GM23338 (cell line): ENCODE measurements around the gene RNF121. TPM values are rescaled to one million over a fixed set of nuclear protein-coding genes. Genes with fewer than 3 reads are reported as not detected.

ENCODE experiments used
- ATAC-seq: fragments of 200-7000 bp; cut with Tn5 transposase; 3 replicates; pipeline ENCODE4 v1.9.1; 2020
- DNase-seq: peaks from one replicate; pipeline ENCODE4 v3.0.0-alpha.2; 2015; ENCODE audit warnings: low spot score
- H2AFZ ChIP-seq: fragments of 200-600 bp; sonication (generic); 2 replicates; pipeline ENCODE4 v1.8.0; 2016; ENCODE audit warnings: antibody characterized with exemption, mild to moderate bottlenecking, moderate library complexity
- H3F3A ChIP-seq: fragments of 200-600 bp; sonication (generic); replicated peaks from 2 replicates; pipeline ENCODE4 v1.8.0; 2017; ENCODE audit warnings: antibody characterized with exemption, mixed run types, low read depth
- H3K27ac ChIP-seq: fragments of 200-600 bp; sonication (generic); 2 replicates; pipeline ENCODE4 v1.6.1; 2016; ENCODE audit warnings: low read depth
- H3K27me3 ChIP-seq: fragments of 200-600 bp; sonication (generic); 2 replicates; pipeline ENCODE4 v1.8.0; 2016; ENCODE audit warnings: mild to moderate bottlenecking, mixed run types, moderate library complexity; ENCODE audit not compliant: insufficient read depth
- H3K36me3 ChIP-seq: fragments of 200-600 bp; sonication (generic); 2 replicates; pipeline ENCODE4 v1.8.0; 2016; ENCODE audit warnings: mild to moderate bottlenecking; ENCODE audit not compliant: insufficient read depth
- H3K4me1 ChIP-seq: fragments of 200-600 bp; sonication (generic); 2 replicates; pipeline ENCODE4 v1.8.0; 2016; ENCODE audit warnings: mild to moderate bottlenecking, moderate library complexity; ENCODE audit not compliant: insufficient read depth
- H3K4me2 ChIP-seq: fragments of 200-600 bp; sonication (generic); 2 replicates; pipeline ENCODE4 v1.7.1; 2017; ENCODE audit warnings: mixed run types
- H3K4me3 ChIP-seq: fragments of 200-600 bp; sonication (generic); 2 replicates; pipeline ENCODE4 v1.6.1; 2016; ENCODE audit warnings: mixed run types
- H3K79me2 ChIP-seq: fragments of 200-600 bp; sonication (generic); replicated peaks from 2 replicates; pipeline ENCODE4 v1.8.0; 2017; ENCODE audit warnings: mild to moderate bottlenecking; ENCODE audit not compliant: insufficient read depth
- H3K9me2 ChIP-seq: fragments of 200-600 bp; sonication (generic); 2 replicates; pipeline ENCODE4 v1.8.0; 2017; ENCODE audit not compliant: insufficient read depth
- H4K20me1 ChIP-seq: fragments of 200-600 bp; sonication (generic); replicated peaks from 2 replicates; pipeline ENCODE4 v1.8.0; 2017; ENCODE audit warnings: mild to moderate bottlenecking; ENCODE audit not compliant: insufficient read depth
- H3K27ac Mint-ChIP-seq: 2 replicates; pipeline ENCODE4 v1.8.0; 2020; ENCODE audit warnings: inconsistent platforms, mild to moderate bottlenecking, moderate library complexity, mixed read lengths
- H3K27me3 Mint-ChIP-seq: 3 replicates; pipeline ENCODE4 v1.8.0; 2022; ENCODE audit warnings: low read depth, mild to moderate bottlenecking, moderate library complexity, mixed read lengths, inconsistent platforms; ENCODE audit not compliant: insufficient read depth, poor library complexity
- H3K36me3 Mint-ChIP-seq: 3 replicates; pipeline ENCODE4 v1.8.0; 2021; ENCODE audit warnings: low read depth, mild to moderate bottlenecking, inconsistent platforms, moderate library complexity, mixed read lengths
- H3K4me1 Mint-ChIP-seq: 3 replicates; pipeline ENCODE4 v1.8.0; 2020; ENCODE audit warnings: mild to moderate bottlenecking, inconsistent platforms, mixed read lengths
- H3K4me3 Mint-ChIP-seq: 3 replicates; pipeline ENCODE4 v1.8.0; 2021; ENCODE audit warnings: moderate library complexity, mild to moderate bottlenecking, inconsistent platforms, mixed read lengths
- H3K9me3 Mint-ChIP-seq: 3 replicates; pipeline ENCODE4 v1.8.0; 2020; ENCODE audit warnings: moderate library complexity, mild to moderate bottlenecking, inconsistent platforms, mixed read lengths
- JUNB ChIP-seq: IDR thresholded peaks from one replicate; pipeline ENCODE4 v1.6.1; 2016; ENCODE audit warnings: antibody characterized with exemption; ENCODE audit not compliant: unreplicated experiment
- NANOG ChIP-seq: IDR thresholded peaks from 2 replicates; pipeline ENCODE4 v1.6.1; 2016; ENCODE audit warnings: antibody characterized with exemption, borderline replicate concordance
- POLR2AphosphoS5 ChIP-seq: IDR thresholded peaks from 2 replicates; pipeline ENCODE4 v1.6.1; 2016; ENCODE audit warnings: antibody characterized with exemption, low read depth
- STAT1 ChIP-seq: IDR thresholded peaks from one replicate; pipeline ENCODE4 v1.6.1; 2016; ENCODE audit warnings: antibody characterized with exemption; ENCODE audit not compliant: unreplicated experiment
- ZNF331 ChIP-seq: fragments of 250-450 bp; sonication (Bioruptor Pico); IDR thresholded peaks from 2 replicates; pipeline ENCODE4 v1.5.0; 2020; ENCODE audit warnings: low read depth, mild to moderate bottlenecking, moderate library complexity
- polyA plus RNA-seq: library from polyadenylated mRNA; unstranded; fragments of >200 nt; fragmentation: Nextera tagmentation; extraction: Ambion mirVana; gene quantifications from 2 replicates; pipeline ENCODE4 v1.2.1, GENCODE V29; 2016
- total RNA-seq: library from RNA; depleted of rRNA; stranded (reverse); fragments of >200 nt; shearing (Covaris generic); gene quantifications from 2 replicates; pipeline ENCODE4 v1.2.3, GENCODE V29; 2014
- TF ChIP-seq, protein P1 (sequence below): IDR thresholded peaks from one replicate; pipeline ENCODE4 v1.6.1; 2018; ENCODE audit warnings: antibody characterized with exemption; ENCODE audit not compliant: unreplicated experiment
- TF ChIP-seq, protein P2 (sequence below): IDR thresholded peaks from 2 replicates; pipeline ENCODE4 v1.6.1; 2016; ENCODE audit warnings: antibody characterized with exemption

The RNF121 gene
- total and polyA plus RNA-seq, 2 experiments from 2014 or later = 7.8 to 37.7 TPM

DNA sequence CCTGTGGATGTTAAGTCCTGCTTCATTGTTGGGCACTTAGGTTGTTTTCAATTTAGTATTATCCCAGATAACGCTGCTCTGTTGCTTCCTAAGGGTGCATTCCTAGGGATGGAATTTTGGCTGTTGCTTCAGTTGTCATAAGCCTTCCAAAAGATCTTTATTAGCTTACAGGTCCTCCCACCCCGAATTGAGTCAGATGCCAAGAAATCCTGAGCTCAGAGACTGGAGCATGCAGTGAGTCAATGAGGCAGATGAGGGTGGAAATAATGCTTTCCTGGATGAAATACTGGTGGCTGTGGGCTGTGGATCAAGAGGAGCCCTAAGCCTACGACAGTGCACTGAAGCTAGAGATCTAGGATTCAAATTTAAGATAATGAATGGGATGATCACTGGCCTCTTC, 59.2 kb downstream of the RNF121 start:
- Histone ChIP-seq H3K4me3 (no peak overlapping the region), H3K9me2 (no peaks in the 10 kb centered on the region), H3K4me1 (no peaks in the 10 kb centered on the region), H3K4me2 (no peak overlapping the region), H4K20me1 (peaks cover 7% of the 10 kb centered on the region), H3F3A (no peaks in the 10 kb centered on the region), H3K27me3 (no peaks in the 10 kb centered on the region), H3K36me3 (peaks cover 9% of the 10 kb centered on the region), H3K79me2 (no peaks in the 10 kb centered on the region), H3K27ac (no peak overlapping the region), H2AFZ (no peak overlapping the region)
- H3K9me3 Mint-ChIP-seq = no peaks in the 10 kb centered on the region
- no peak for ATAC-seq
- no peak for DNase-seq
- H3K4me3 Mint-ChIP-seq = no peak overlapping the region
- no peaks in the 10 kb centered on the region for H3K27me3 Mint-ChIP-seq
- H3K4me1 Mint-ChIP-seq = no peaks in the 10 kb centered on the region
- no peak overlapping the region for H3K27ac Mint-ChIP-seq
- TF ChIP-seq NANOG (no peak), JUNB (no peak), POLR2AphosphoS5 (no peak), STAT1 (no peak)
- TF ChIP-seq, protein P1, sequence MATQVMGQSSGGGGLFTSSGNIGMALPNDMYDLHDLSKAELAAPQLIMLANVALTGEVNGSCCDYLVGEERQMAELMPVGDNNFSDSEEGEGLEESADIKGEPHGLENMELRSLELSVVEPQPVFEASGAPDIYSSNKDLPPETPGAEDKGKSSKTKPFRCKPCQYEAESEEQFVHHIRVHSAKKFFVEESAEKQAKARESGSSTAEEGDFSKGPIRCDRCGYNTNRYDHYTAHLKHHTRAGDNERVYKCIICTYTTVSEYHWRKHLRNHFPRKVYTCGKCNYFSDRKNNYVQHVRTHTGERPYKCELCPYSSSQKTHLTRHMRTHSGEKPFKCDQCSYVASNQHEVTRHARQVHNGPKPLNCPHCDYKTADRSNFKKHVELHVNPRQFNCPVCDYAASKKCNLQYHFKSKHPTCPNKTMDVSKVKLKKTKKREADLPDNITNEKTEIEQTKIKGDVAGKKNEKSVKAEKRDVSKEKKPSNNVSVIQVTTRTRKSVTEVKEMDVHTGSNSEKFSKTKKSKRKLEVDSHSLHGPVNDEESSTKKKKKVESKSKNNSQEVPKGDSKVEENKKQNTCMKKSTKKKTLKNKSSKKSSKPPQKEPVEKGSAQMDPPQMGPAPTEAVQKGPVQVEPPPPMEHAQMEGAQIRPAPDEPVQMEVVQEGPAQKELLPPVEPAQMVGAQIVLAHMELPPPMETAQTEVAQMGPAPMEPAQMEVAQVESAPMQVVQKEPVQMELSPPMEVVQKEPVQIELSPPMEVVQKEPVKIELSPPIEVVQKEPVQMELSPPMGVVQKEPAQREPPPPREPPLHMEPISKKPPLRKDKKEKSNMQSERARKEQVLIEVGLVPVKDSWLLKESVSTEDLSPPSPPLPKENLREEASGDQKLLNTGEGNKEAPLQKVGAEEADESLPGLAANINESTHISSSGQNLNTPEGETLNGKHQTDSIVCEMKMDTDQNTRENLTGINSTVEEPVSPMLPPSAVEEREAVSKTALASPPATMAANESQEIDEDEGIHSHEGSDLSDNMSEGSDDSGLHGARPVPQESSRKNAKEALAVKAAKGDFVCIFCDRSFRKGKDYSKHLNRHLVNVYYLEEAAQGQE = no peak
- H3K36me3 Mint-ChIP-seq = peaks cover 9% of the 10 kb centered on the region; the same call in 2 of the 3 replicates

DNA sequence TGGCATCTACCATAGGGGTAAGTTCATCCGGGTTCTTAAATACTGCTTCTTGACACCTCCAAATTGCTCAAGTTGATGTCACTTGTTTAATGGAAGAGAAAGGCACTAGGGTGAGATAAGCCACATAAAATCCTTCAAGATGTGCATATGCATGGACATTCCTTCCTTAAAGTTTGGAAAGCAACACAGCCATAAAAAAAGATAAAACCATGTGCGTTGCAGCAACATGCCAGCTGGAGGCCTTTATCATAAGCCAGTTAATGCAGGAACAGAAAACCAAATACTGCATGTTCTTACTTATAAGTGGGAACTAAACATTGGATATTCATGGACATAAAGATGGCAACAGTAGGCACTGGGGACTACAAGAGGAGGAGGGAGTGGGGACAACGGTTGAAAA, 61.9 kb downstream of the RNF121 start:
- H3K27ac ChIP-seq = no peak overlapping the region
- no peak overlapping the region for H3K4me3 ChIP-seq
- no peaks in the 10 kb centered on the region for H3K9me3 Mint-ChIP-seq
- no peaks in the 10 kb centered on the region for H3K4me1 Mint-ChIP-seq
- no peaks in the 10 kb centered on the region for H3K79me2 ChIP-seq
- peaks cover 7% of the 10 kb centered on the region; the same call in 2 of the 3 replicates for H3K36me3 Mint-ChIP-seq
- no peak overlapping the region for H3K4me2 ChIP-seq
- H2AFZ ChIP-seq = no peak overlapping the region
- H3K27me3 ChIP-seq = no peaks in the 10 kb centered on the region
- ATAC-seq (no peak), DNase-seq (no peak)
- H3K4me1 ChIP-seq = no peaks in the 10 kb centered on the region
- peaks cover 9% of the 10 kb centered on the region for H3K36me3 ChIP-seq
- H3F3A ChIP-seq = no peaks in the 10 kb centered on the region
- no peak overlapping the region for H3K27ac Mint-ChIP-seq
- no peak overlapping the region for H3K4me3 Mint-ChIP-seq
- H3K9me2 ChIP-seq = no peaks in the 10 kb centered on the region
- peaks cover 12% of the 10 kb centered on the region for H4K20me1 ChIP-seq
- no peaks in the 10 kb centered on the region for H3K27me3 Mint-ChIP-seq
- TF ChIP-seq, protein P1 = no peak
- TF ChIP-seq NANOG (no peak), ZNF331 (CRISPR knock-in tag) (no peak), STAT1 (no peak), POLR2AphosphoS5 (no peak)
- TF ChIP-seq, protein P2, sequence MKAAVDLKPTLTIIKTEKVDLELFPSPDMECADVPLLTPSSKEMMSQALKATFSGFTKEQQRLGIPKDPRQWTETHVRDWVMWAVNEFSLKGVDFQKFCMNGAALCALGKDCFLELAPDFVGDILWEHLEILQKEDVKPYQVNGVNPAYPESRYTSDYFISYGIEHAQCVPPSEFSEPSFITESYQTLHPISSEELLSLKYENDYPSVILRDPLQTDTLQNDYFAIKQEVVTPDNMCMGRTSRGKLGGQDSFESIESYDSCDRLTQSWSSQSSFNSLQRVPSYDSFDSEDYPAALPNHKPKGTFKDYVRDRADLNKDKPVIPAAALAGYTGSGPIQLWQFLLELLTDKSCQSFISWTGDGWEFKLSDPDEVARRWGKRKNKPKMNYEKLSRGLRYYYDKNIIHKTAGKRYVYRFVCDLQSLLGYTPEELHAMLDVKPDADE = no peak
